IPS-NIHi7 (cell line): ENCODE measurements around the gene OLFML1.
A peak's percentile ranks its signal among the peaks of the same experiment; 100 is the strongest.

Experiments used
- DNase-seq: peaks from one replicate; pipeline ENCODE4 v3.0.0; 2012; ENCODE audit warnings: mixed read lengths; ENCODE audit errors: extremely low spot score

The OLFML1 gene

GRCh38 chr11:7485186-7486097, at the start of gene OLFML1:
Gene OLFML1 (plus strand): TSS chr11:7485506. CDS start chr11:7485876, 370 bp downstream.
- DNase-seq = no peak

GRCh38 chr11:7436146-7436545, 49.2 kb upstream of the OLFML1 start:
- DNase-seq = no peak

- DNase-seq = no peak
Observed at GRCh38 chr11:7436657-7437056, 48.6 kb upstream of the OLFML1 start.

GRCh38 chr11:7437696-7438095, 47.6 kb upstream of the OLFML1 start:
- no peak for DNase-seq

DNA sequence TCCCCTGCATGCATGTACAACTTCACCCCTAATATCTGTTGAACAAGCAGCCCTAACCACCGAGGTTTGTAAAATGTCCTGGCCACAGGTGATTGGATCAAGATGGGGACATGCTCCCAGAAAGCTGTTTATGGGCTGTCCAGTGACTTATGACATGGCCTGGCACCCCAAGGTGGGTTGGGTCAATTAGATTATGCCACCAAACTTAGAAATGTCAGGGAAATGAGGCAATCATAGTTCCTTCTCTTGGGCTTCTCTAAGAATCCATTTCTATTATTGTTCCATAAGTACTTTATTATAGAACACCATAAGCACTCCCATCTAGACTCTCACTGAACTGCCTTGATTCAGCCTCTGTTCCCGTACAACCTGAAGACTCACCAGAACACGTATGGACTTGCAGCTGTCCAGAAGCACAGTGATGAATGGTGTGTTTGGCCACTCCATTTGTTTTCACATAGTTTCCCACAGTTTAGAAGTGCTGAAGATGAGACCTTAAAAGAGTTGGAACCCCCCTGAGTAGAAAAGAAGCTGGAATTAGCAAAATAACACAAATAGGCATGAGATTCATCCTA, 45.5 kb upstream of the OLFML1 start:
- no peak for DNase-seq

- DNase-seq = peak; percentile 83
Observed at GRCh38 chr11:7442588-7443215, 42.6 kb upstream of the OLFML1 start.

DNA sequence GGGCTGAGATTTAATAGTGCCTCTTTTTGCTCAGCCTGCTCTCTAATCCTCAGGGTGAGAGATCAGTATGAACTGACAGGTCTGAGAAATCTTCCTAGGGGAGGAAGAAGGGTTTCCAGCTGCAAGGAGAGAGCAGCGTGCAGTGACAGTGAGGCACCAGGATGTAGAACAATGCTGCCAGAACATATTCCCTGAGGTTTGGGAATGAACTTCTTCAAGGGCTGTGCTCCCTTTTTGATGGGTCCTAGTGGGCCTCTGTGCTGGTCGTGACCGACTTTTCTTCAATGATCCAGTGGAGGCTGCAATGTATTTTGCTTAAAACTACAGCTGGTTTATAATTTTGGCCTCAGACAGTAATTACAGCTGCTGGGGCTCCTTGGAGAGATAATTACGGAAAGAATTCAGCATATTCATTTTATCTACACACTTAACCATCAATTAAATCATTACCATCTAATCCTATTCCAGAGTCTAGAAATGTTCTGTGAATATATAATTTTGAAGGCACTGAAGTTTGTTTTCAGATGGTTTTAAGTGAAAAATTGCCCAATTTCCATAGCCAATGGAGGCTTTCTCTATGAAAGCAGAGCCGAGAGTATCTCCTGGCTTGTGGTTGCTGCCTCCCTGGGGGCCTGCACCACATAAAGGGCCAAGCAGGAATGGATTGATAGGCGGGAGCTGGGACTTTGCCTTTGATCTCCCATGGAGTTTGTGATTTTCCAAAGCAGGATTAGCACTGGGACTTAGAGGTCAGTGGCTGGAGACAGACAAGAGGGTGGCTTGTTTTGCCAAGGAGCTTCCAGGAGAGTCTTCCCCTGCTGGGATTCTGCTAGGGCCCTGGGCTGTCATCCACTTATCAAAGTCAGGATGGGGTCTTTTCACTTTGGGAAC, 41.0 kb upstream of the OLFML1 start:
- DNase-seq = peak; percentile 37

DNA sequence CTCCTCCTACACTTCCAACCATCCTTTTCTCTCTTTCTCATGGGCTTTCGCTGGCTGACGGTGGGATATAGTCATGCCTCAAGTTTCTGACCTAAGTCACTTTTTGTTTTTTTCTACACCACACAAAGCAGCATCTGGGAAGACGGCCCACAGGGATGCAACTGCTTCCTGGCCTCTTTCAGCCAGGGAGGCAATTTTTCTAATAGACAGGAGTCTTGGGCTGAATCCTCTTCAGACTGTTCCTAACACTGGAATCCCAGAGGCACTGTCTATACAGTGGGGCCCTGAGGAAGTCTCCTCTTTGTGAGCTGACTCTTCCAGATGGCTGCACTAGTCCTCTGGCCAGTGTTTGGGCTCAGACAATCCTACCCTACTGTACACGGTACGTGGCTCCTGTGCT, 39.7 kb upstream of the OLFML1 start:
- DNase-seq = no peak

- peak; percentile 59 for DNase-seq
Observed at GRCh38 chr11:7448201-7448600, 37.1 kb upstream of the OLFML1 start.

GRCh38 chr11:7449211-7449840, 36.0 kb upstream of the OLFML1 start:
- no peak for DNase-seq

DNA sequence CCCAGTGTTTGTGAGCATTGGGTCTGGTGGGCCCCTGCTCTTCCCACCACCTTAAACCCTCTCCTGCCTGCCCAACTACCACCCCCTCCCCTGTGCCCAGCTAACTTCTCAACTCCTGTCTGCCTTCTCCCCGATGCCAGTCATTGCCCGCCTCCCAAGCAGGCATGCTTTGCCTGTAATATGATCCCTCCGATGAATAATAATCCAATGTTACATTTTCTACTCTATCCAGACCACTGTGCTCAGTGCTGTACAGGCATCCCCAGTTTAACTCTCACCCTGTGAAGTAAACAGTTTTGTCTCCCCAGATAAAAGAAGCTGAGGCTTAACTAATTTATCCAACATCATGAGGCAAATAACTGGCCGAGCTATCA, 35.5 kb upstream of the OLFML1 start:
- DNase-seq = no peak

DNA sequence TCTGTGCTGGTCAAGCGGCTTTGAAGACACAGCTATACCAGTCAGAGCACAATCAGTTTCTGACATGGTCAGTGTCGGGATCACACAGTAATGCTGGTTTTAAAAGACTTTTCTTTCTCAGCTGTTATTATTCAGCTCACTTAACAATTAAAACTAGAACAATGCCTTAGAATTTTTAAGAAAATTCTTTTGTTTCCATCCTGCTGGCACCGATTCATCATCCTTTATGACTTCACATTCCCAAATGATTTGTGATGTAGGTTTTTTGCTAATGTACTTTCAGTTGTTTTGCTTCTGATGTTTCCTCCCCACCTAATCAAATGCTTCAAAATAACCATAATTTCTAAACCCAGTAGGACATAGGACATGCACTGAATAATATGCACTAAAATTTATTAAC, 34.5 kb upstream of the OLFML1 start:
- no peak for DNase-seq

DNA sequence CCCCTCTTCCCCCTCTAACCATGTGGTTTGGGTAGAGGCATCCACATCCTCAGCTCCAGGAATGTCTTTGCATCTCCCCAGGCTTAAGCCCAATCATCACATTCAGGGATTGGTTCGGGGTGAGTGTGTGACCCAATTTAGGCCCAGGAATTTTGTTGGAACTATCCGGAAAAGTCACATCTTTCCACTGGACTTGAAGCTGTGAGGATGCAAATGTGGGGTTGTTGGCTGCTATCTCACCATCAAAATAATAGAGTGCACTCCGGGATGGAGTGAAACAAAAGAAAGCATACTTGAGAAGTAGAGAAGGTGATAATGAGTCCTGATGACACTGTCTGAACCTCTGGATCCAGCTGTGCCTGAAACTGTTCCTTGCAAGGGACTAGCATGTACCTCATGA, 33.8 kb upstream of the OLFML1 start:
- DNase-seq = no peak

DNA sequence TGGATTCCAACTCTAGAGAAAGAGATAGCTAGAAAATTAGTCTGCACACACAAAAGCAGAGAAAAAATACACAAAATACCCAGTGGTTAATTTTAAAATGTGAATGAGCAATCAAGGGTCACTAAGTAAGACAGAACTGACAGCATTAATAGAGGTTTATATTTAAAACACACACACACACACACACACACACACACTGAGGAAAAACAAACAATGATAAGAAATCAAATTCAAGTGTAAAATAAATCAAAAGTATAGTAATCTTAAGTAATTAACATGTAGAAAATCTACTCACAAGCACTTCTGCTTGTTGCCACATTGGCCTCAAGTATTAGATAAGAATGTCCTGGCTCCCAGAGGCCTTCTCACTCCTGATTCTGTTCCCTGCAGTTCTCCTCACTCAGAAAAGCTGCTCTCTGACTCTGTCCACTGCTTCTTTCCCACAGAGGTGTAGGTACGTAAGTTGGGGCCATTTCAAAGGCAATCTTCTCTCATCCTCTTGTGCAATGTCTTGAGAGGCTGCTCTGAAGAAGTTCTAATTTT, 33.3 kb upstream of the OLFML1 start:
- no peak for DNase-seq

DNA sequence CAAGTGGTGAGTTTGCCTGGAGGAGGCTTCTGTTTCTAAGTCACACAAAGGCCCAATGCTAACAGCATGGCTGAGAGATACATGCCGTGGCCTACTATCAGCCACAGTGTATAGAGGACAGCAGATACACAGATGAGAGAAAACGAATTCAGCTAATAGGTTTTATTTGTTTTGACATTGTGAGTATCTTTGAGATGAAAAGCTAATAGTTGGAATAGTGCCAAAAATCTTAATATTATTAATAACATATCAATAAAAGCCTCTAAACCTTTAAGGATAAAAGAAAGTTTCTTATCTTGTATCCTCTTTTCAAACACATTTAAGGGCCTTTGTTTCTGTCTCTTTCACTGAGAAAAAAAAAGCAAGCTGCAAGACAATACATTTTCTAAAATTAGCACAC, 30.5 kb upstream of the OLFML1 start:
- no peak for DNase-seq

DNA sequence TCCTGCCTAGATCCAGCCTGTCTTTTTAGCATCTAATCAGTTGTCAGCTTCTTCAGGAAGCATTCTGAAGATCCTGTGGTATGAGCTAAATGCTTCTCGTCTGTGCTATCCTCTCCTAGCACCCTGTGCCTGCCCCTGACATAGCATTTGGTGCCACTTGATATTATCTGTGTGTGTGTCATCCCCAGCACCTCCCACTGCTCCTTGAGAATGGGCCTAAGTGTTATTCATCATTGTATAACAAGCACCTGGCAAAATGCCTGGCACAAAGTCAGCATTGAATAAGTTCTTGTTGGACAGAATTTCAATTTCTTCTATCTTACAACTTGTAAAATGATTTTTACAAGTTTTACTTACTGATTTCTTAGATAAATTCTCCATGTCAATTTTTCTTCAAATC, 28.1 kb upstream of the OLFML1 start:
- no peak for DNase-seq

DNA sequence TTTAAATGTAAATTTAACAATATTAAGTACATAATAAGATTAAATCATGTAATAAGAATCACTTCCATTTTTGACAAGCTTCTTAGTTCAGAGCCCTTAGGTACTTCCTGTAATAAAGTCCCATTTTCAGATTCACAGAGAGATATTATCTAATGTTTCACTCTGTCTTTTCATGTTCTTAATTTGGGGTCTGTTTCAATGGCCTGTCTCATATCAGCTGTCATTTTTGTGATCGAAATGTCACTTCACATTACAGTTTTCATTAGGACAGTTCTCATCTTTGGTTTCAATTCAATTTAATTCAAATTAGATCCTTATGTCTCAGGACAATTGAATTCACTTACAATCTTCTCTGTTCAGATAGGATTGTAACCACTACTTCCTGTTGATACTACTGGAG, 22.6 kb upstream of the OLFML1 start:
- no peak for DNase-seq

DNA sequence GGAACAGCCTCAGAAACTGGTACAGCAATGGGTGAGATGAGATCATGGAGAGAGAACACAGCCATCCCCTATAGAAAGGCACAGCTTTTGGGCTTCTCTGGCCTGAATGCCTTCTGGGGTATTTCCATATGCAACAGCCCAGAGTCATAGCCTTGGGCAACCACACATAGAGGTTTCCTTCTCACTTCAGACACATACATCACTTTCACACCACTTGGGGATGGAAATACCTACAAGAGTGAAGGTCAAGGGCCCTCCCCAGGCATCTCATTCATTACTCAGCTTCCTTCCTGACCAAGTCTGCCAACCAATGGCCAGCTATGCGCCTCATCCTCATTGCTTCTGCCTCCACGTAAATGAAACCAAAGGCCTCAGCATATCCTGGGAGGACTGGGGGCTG, 17.7 kb upstream of the OLFML1 start:
- DNase-seq = no peak

DNA sequence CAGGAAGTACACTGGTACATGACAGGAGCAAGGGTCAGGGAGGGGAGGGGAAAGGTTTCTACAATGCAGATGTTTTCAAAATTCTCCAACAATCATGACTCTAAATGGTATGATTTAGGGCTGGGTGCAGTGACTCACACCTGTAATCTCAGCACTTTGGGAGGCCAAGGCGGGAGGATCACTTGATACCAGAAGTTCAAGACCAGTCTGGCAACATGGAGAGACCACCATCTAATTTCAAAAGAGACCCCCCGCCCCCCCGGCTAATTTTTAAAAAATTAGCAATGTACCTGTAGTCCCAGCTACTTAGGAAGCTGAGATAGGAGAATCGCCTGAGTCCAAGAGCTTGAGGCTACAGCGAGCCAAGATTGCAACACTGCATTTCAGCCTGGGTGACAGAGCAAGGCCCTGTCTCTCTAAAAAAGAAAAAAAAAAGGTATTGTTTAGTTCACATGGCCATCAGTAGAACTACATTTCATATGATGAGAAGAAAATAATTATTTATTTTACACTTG, 15.9 kb upstream of the OLFML1 start:
- no peak for DNase-seq

DNA sequence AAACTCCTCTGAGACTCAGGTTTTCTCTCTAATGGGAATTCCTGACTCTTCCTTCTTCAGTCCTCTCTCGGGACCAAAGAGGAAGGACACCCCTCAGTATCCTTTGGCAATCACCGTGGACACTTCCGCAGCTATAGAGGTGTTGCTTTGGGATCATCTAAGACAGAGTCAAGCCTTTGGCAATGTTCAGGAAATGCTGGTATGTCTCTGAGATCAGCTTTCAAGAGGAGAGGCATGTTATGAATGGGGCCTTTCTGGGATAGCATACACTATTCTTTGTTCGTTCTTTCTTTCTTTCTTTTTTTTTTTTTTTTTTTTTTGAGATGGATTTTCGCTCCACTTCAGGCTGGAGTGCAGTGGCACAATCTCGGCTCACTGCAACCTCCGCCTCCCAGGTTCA, 14.2 kb upstream of the OLFML1 start:
- DNase-seq = no peak

- no peak for DNase-seq
Observed at GRCh38 chr11:7473717-7474116, 11.6 kb upstream of the OLFML1 start.
